ENCODE measurements around the gene PTPRT.

Gene PTPRT

DNA sequence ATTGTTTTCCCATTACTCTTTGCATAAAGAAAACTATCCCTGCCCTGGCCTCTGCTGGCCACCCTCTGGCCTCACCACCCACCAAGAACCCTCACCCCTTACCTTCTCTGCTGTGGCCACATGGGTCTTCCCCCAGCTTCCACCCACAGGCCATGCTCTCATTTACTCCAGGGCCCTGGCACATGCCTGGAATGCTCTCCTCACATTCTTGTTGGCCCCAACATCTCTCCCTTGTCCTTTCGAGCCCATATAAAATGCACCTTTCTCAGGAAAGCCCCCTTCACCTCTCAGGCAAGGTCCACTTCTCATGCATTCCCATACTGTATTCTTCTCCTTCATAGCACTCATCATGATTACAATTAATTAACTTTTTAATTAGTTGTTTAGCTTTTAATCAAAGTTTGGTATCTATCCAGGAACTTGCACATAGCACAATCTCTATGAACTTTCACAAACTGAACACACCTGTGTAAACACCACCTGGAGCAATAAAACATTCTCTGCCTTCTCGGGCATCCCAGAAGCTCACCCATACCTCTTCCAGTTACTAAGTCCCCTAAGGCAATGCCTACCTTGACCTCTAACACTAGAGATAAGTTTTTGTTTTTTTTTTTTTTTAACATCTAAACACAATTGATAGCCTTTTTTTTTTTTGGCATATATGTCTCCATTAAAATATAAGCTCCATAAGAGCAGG lies 617.2 kb downstream of the PTPRT start:
- TF ChIP-seq, protein P1, sequence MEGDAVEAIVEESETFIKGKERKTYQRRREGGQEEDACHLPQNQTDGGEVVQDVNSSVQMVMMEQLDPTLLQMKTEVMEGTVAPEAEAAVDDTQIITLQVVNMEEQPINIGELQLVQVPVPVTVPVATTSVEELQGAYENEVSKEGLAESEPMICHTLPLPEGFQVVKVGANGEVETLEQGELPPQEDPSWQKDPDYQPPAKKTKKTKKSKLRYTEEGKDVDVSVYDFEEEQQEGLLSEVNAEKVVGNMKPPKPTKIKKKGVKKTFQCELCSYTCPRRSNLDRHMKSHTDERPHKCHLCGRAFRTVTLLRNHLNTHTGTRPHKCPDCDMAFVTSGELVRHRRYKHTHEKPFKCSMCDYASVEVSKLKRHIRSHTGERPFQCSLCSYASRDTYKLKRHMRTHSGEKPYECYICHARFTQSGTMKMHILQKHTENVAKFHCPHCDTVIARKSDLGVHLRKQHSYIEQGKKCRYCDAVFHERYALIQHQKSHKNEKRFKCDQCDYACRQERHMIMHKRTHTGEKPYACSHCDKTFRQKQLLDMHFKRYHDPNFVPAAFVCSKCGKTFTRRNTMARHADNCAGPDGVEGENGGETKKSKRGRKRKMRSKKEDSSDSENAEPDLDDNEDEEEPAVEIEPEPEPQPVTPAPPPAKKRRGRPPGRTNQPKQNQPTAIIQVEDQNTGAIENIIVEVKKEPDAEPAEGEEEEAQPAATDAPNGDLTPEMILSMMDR (conservative IDR thresholded peaks at IDR 0.05; ENCODE audit: low read length), result no peak
- no peak overlapping the region for H3K4me3 ChIP-seq (ENCODE audit: low read length)
- no peak for DNase-seq (ENCODE audit: low read depth)

DNA sequence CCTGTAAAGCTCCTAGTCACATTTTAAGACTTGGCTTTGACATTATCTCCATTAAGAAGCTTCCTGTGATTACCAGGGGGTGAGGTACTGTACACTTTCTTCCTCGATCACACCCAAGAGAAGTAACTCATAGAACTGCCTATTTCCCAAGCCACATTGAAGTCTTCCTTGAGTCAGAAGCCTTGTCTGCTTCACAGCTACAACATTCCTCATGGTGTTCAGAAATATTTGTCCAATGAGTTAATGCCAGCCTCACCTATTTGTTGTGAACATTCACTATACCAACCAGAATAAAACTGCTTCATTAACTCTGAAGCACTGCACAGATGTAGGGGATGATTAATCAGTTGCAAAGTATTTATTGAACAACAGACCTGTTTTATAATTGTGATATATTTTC lies 622.3 kb downstream of the PTPRT start:
- no peak overlapping the region for H3K4me3 ChIP-seq (ENCODE audit: low read length)
- DNase-seq (ENCODE audit: low read depth), result no peak
- TF ChIP-seq, protein P1 (conservative IDR thresholded peaks at IDR 0.05; ENCODE audit: low read length), result no peak

DNA sequence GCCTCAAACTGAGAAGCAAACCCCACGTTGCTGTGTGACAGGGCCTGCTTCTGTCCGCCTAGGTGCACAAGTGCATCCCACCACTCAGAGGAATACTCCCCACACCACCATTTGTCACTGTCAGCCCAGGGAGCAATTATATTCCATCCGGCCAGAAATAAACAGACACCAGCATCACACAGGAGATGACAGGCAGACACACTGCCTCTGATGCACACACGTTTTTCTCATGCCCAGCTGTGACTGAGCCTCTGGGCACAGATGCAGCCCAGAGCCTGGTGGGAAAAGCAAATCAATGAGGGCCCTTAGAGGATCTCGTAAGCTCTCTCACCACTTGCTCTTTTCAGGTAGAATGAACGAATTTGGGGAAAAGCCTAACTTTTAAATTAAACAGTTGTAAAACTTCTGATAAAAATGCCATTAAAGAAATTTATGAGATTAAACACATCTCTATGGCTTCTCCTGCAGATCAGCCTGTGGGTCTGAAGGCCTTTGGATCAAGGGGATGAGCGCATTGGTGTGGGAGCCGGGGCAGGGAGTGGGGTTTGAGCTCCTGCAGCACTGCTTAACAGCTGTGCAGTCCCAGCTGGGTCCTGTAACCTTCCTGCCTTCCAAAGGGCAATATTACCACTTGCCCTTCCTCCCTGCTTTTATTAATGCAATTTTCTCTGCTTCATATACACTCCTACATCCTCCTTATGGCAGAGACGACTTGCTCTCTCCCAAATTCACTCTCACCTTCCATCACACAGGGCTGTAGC lies 624.3 kb downstream of the PTPRT start:
- H3K4me3 ChIP-seq (ENCODE audit: low read length), result no peak overlapping the region
- no peak for DNase-seq (ENCODE audit: low read depth)
- TF ChIP-seq, protein P1 (conservative IDR thresholded peaks at IDR 0.05; ENCODE audit: low read length), result no peak

DNA sequence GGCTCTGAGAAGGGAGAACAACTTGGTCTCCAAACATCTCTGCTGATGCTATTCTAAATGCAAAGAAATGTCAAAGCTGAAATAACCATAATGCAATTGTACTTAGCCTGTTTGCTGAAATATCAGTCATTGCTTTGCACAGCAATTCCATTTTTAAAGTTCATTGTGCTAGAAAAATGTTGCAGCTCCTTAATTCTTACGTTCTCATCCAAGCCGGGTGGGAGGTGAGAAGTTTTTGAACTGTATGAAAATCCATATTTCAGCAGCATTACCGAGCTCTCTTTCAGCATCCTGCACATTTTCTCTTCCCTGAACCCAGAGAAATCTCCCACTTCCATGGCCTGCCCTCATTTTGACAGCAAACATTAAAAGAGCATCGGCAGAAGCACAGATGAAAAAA lies 630.0 kb downstream of the PTPRT start:
- DNase-seq (ENCODE audit: low read depth), result no peak
- no peak overlapping the region for H3K4me3 ChIP-seq (ENCODE audit: low read length)
- TF ChIP-seq, protein P1 (conservative IDR thresholded peaks at IDR 0.05; ENCODE audit: low read length), result no peak

DNA sequence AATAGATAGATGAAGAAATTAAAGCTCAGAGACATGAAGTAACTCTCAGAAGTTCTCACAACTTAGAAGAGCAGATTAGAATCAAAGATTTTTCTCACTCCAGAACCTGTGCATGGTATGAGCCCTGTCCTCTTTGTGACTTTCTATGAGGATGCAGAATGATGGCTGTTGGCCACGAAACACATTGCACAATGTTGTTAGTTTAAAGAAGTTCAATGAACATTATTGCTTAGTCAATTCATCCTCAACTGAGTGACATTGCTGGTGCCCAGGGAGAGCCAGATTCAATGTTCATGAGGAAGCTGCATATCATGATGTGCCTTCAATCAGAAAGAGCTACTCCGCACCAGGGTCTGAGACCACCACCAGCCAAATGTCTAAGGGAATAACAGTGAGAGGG lies 633.1 kb downstream of the PTPRT start:
- TF ChIP-seq, protein P1 (conservative IDR thresholded peaks at IDR 0.05; ENCODE audit: low read length), result no peak
- no peak for DNase-seq (ENCODE audit: low read depth)
- H3K4me3 ChIP-seq (ENCODE audit: low read length), result no peak overlapping the region

DNA sequence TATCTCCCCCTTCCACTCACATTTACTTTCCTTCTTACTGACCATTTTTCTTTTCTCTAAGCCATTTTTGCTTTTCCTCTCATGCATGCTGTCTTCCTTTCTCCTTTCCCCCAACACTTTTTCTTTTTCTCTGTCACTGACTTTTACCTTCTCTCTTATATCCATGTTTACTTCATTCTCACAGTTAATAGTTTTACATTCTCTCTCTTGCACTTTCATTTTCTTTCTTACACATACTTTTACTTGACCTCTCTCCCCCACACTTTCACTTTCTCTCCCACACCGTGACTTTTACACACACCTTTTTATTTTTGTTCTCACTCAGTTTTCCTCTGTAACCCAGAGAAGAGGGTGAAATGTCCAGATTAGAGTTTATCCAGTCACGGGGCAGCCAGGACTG lies 636.3 kb downstream of the PTPRT start:
- TF ChIP-seq, protein P1 (conservative IDR thresholded peaks at IDR 0.05; ENCODE audit: low read length), result no peak
- DNase-seq (ENCODE audit: low read depth), result no peak
- no peak overlapping the region for H3K4me3 ChIP-seq (ENCODE audit: low read length)

DNA sequence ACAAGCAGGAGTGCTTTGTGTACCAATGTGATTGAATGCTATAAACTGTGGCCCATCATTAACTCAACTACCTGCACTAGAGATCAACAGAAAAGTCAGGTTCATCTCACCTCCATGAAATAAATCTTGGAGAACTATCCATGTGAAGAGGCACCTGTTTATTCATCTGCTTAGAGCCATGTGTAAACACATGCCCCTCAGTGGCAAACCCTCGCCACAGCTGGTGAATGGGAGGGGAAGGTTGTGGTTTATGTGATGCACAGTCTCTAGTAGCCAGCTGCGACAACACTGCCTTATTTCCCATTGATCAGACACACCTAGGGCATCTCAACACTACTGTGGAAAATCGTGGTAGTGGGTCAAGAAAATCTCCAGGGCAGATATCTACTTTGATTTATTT lies 640.2 kb downstream of the PTPRT start:
- H3K4me3 ChIP-seq (ENCODE audit: low read length), result no peak overlapping the region
- DNase-seq (ENCODE audit: low read depth), result no peak
- TF ChIP-seq, protein P1 (conservative IDR thresholded peaks at IDR 0.05; ENCODE audit: low read length), result no peak

Data from AG10803 (cell line).